Mesothelial cell of epicardium (in vitro differentiated cells): Measurements from ENCODE around the gene MYOF. TPM values are rescaled to one million over a fixed set of nuclear protein-coding genes. Genes with fewer than 3 reads are reported as not detected.

ENCODE experiments used
- DNase-seq, 2 experiments: peaks; one replicate each; pipeline ENCODE4 v3.0.0; 2021; ENCODE audit warnings: low spot score in 2 of 2; ENCODE audit not compliant: unreplicated experiment in 2 of 2
- H3K27ac Mint-ChIP-seq: 2 replicates; pipeline ENCODE4 v1.8.0; 2021; ENCODE audit warnings: mixed read lengths
- H3K27me3 Mint-ChIP-seq: 2 replicates; pipeline ENCODE4 v1.8.0; 2021; ENCODE audit warnings: low read depth, mixed read lengths
- H3K36me3 Mint-ChIP-seq: 2 replicates; pipeline ENCODE4 v1.8.0; 2021; ENCODE audit warnings: mixed read lengths
- H3K4me1 Mint-ChIP-seq: 2 replicates; pipeline ENCODE4 v1.8.0; 2021; ENCODE audit warnings: mixed read lengths
- H3K4me3 Mint-ChIP-seq: 2 replicates; pipeline ENCODE4 v1.8.0; 2021; ENCODE audit warnings: mild to moderate bottlenecking, moderate library complexity, mixed read lengths
- H3K9me3 Mint-ChIP-seq: 2 replicates; pipeline ENCODE4 v1.8.0; 2021; ENCODE audit warnings: mixed read lengths
- CTCF ChIP-seq: fragments of 200-600 bp; sonication (generic); IDR thresholded peaks from one replicate; pipeline ENCODE4 v1.5.0; 2021; ENCODE audit warnings: antibody characterized with exemption; ENCODE audit not compliant: unreplicated experiment
- total RNA-seq: library from RNA; stranded (reverse); gene quantifications from 3 replicates; pipeline ENCODE4 v1.2.1, GENCODE V29; 2021

MYOF gene
- total RNA-seq, 1 donor from 2014 or later: 56.0 TPM

- Mint-ChIP-seq H3K36me3 (peaks cover 8% of the 10 kb centered on the region), H3K4me3 (no peak overlapping the region), H3K9me3 (no peaks in the 10 kb centered on the region), H3K4me1 (peaks cover 6% of the 10 kb centered on the region), H3K27me3 (no peaks in the 10 kb centered on the region), H3K27ac (no peak overlapping the region)
- no peak for DNase-seq
- no peak for TF ChIP-seq CTCF
Observed at GRCh38 chr10:93513091-93513490, 31.0 kb upstream of the MYOF start.

- peaks cover 9% of the 10 kb centered on the region for H3K4me1 Mint-ChIP-seq
- no peaks in the 10 kb centered on the region for H3K27me3 Mint-ChIP-seq
- no peak for DNase-seq
- no peaks in the 10 kb centered on the region for H3K9me3 Mint-ChIP-seq
- no peak for TF ChIP-seq CTCF
- no peak overlapping the region for H3K27ac Mint-ChIP-seq
- no peak overlapping the region for H3K4me3 Mint-ChIP-seq
- peaks cover 9% of the 10 kb centered on the region for H3K36me3 Mint-ChIP-seq
Observed at GRCh38 chr10:93512565-93512964, 30.4 kb upstream of the MYOF start.

GRCh38 chr10:93509816-93510215 lies 27.7 kb upstream of the MYOF start:
- Mint-ChIP-seq H3K36me3 (peaks cover 7% of the 10 kb centered on the region), H3K4me1 (peaks cover 9% of the 10 kb centered on the region), H3K27ac (no peak overlapping the region), H3K27me3 (no peaks in the 10 kb centered on the region), H3K9me3 (no peaks in the 10 kb centered on the region), H3K4me3 (no peak overlapping the region)
- DNase-seq: no peak
- no peak for TF ChIP-seq CTCF

- peaks cover 7% of the 10 kb centered on the region for H3K36me3 Mint-ChIP-seq
- H3K4me3 Mint-ChIP-seq: no peak overlapping the region
- no peak overlapping the region for H3K27ac Mint-ChIP-seq
Observed at GRCh38 chr10:93505075-93505474, 22.9 kb upstream of the MYOF start.

GRCh38 chr10:93503075-93503474 lies 20.9 kb upstream of the MYOF start:
- TF ChIP-seq CTCF: no peak
- Mint-ChIP-seq H3K9me3 (no peaks in the 10 kb centered on the region), H3K4me1 (peaks cover 20% of the 10 kb centered on the region), H3K36me3 (peaks cover 7% of the 10 kb centered on the region), H3K27me3 (no peaks in the 10 kb centered on the region), H3K27ac (no peak overlapping the region), H3K4me3 (no peak overlapping the region)
- no peak for DNase-seq

More at GRCh38 chr10:93505075-93505474, 22.9 kb upstream of the MYOF start:
- DNase-seq: no peak
- H3K27me3 Mint-ChIP-seq: no peaks in the 10 kb centered on the region
- peaks cover 21% of the 10 kb centered on the region for H3K4me1 Mint-ChIP-seq
- no peak for TF ChIP-seq CTCF
- H3K9me3 Mint-ChIP-seq: no peaks in the 10 kb centered on the region

GRCh38 chr10:93501650-93502049 lies 19.5 kb upstream of the MYOF start:
- no peak for DNase-seq
- TF ChIP-seq CTCF: no peak
- Mint-ChIP-seq H3K27me3 (no peaks in the 10 kb centered on the region), H3K4me3 (no peak overlapping the region), H3K9me3 (no peaks in the 10 kb centered on the region), H3K27ac (no peak overlapping the region), H3K36me3 (peaks cover 4% of the 10 kb centered on the region), H3K4me1 (peaks cover 26% of the 10 kb centered on the region)
